22Rv1 (cell line): ENCODE measurements around the gene STAC.

Experiments
- CTCF ChIP-seq: fragments of 450-650 bp; IDR thresholded peaks from 2 replicates; pipeline ENCODE4 v1.5.1; 2017; ENCODE audit warnings: mild to moderate bottlenecking
- ZFX ChIP-seq: fragments of 450-650 bp; IDR thresholded peaks from 2 replicates; pipeline ENCODE4 v1.6.1; 2017; ENCODE audit warnings: antibody characterized with exemption, borderline replicate concordance

GRCh38 chr3:36399933-36400332 lies 19.6 kb downstream of the STAC start:
- TF ChIP-seq CTCF: no peak
- no peak for TF ChIP-seq ZFX
